ENCODE results near the gene GPER1.

DNA sequence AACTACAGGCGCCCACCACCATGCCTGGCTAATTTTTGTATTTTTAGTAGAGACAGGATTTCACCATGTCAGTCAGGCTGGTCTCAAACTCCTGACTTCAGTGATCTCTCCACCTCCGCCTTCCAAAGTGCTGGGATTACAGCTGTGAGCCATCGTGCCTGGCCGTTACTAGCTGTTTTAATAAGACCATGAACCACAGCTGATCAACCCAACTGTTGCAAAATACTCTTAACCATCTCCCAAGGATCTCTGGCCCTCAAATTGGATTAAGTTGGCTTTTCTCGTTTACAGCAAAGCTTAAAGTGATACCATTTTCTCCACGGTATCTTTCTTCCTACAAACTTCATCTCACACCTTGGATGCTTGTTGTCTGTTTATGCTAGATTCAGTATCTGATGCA lies 53.7 kb downstream of the GPER1 start:
- TF ChIP-seq CTCF (IDR thresholded peaks at IDR 0.05) (no peak), POLR2A (IDR thresholded peaks at IDR 0.05; ENCODE audit: low read length) (no peak), HOXA7 (CRISPR knock-in tag; IDR thresholded peaks at IDR 0.05) (no peak), USF2 (IDR thresholded peaks at IDR 0.05) (no peak), RAD21 (conservative IDR thresholded peaks at IDR 0.05 in 1 of 2, IDR thresholded peaks at IDR 0.05 in 1 of 2) (no peak), KDM5A (IDR thresholded peaks at IDR 0.05) (no peak), ZSCAN20 (CRISPR knock-in tag; IDR thresholded peaks at IDR 0.05) (no peak)
- TF ChIP-seq, protein P1, sequence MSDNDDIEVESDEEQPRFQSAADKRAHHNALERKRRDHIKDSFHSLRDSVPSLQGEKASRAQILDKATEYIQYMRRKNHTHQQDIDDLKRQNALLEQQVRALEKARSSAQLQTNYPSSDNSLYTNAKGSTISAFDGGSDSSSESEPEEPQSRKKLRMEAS (IDR thresholded peaks at IDR 0.05), result no peak

Measured in A549 (cell line).